HG02588 (cell line): ENCODE results near the gene CCDC154.
"Not testable (repeated sequence)": the region's sequence is repeated elsewhere in the genome, so short reads cannot be mapped to it uniquely, and the experiment has no call there.

Source experiments
- ATAC-seq: cut with Tn5 transposase; IDR thresholded peaks from one replicate; pipeline ENCODE4 v1.9.1; 2021; ENCODE audit warnings: mild to moderate bottlenecking, moderate library complexity; ENCODE audit not compliant: unreplicated experiment

The CCDC154 gene

GRCh38 chr16:1474796-1475551 lies 30.6 kb upstream of the CCDC154 start, which contains the start of gene CLCN7:
Gene CLCN7, minus strand, starts transcription at chr16:1475028. Its CDS starts 54 bp downstream, at chr16:1474974.
- ATAC-seq: peak; percentile 81

- ATAC-seq: peak; percentile 17
Measured at GRCh38 chr16:1474082-1474795, 29.9 kb upstream of the CCDC154 start.

- no peak for ATAC-seq
Measured at GRCh38 chr16:1472974-1473373, 28.6 kb upstream of the CCDC154 start.

- ATAC-seq: no peak
Measured at GRCh38 chr16:1471569-1472194, 27.3 kb upstream of the CCDC154 start.

GRCh38 chr16:1470481-1471251 lies 26.3 kb upstream of the CCDC154 start:
- no peak for ATAC-seq

GRCh38 chr16:1469693-1470201 lies 25.4 kb upstream of the CCDC154 start:
- no peak for ATAC-seq

- ATAC-seq: not testable (repeated sequence)
Measured at GRCh38 chr16:1469141-1469540, 24.8 kb upstream of the CCDC154 start.

- ATAC-seq: no peak
Measured at GRCh38 chr16:1468426-1468810, 24.1 kb upstream of the CCDC154 start.

GRCh38 chr16:1466968-1467521 lies 22.7 kb upstream of the CCDC154 start:
- ATAC-seq: no peak

- no peak for ATAC-seq
Measured at GRCh38 chr16:1466054-1466453, 21.7 kb upstream of the CCDC154 start.

GRCh38 chr16:1465567-1465915 lies 21.2 kb upstream of the CCDC154 start:
- no peak for ATAC-seq

- ATAC-seq: no peak
Measured at GRCh38 chr16:1464894-1465566, 20.7 kb upstream of the CCDC154 start.

- ATAC-seq: no peak
Measured at GRCh38 chr16:1464196-1464893, 20.0 kb upstream of the CCDC154 start.

- ATAC-seq: no peak
Measured at GRCh38 chr16:1461146-1461545, 16.8 kb upstream of the CCDC154 start.

- no peak for ATAC-seq
Measured at GRCh38 chr16:1460602-1461138, 16.3 kb upstream of the CCDC154 start.

- no peak for ATAC-seq
Measured at GRCh38 chr16:1459967-1460366, 15.6 kb upstream of the CCDC154 start.

- ATAC-seq: no peak
Measured at GRCh38 chr16:1458977-1459341, 14.6 kb upstream of the CCDC154 start.

GRCh38 chr16:1458336-1458976 lies 14.1 kb upstream of the CCDC154 start:
- ATAC-seq: no peak
